ENCODE measurements around the gene SHISA6. TPM values are rescaled to one million over a fixed set of nuclear protein-coding genes. Genes with fewer than 3 reads are reported as not detected.

The SHISA6 gene
- polyA plus RNA-seq, 1 donor from 2014 or later = 1.8 TPM

DNA sequence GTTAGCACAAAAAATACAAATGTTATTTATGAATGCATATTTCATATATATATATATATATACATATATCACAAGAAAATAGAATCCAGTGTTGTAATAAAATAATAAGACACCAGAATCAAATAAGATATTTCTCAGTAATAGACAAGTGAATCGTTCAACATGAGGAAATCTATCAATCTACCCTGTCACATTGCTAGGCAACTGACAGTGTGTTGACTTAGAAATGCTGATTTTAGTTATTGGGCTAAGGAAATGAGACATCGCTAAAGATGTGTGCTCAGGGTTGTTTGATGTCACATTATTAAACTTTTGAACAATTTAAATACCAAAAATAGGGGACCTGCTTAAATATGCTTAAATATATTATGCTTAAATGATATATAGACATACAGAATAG is 307.4 kb downstream of the SHISA6 start:
- no peaks in the 10 kb centered on the region for H3K9me3 ChIP-seq (ENCODE audit: low read length)
- no peak overlapping the region for H2AFZ ChIP-seq (ENCODE audit: low read depth, low read length)
- no peak overlapping the region for H3K9ac ChIP-seq (ENCODE audit: low read length)
- no peaks in the 10 kb centered on the region for H3K36me3 ChIP-seq (ENCODE audit: insufficient read depth, low read length)
- H3K27ac ChIP-seq (ENCODE audit: low read length) = no peak overlapping the region
- no peaks in the 10 kb centered on the region for H3F3A ChIP-seq (ENCODE audit: insufficient read depth, low read length, poor library complexity, severe bottlenecking)
- H3K79me2 ChIP-seq (replicated peaks; ENCODE audit: insufficient read depth, low read length) = no peaks in the 10 kb centered on the region
- no peaks in the 10 kb centered on the region for H3K27me3 ChIP-seq (ENCODE audit: insufficient read depth, low read depth, low read length)
- H3K4me2 ChIP-seq (ENCODE audit: low read length) = no peak overlapping the region
- H3K4me3 ChIP-seq (ENCODE audit: low read length) = no peak overlapping the region
- H4K20me1 ChIP-seq (ENCODE audit: insufficient read depth) = no peaks in the 10 kb centered on the region
- H3K9me2 ChIP-seq (ENCODE audit: insufficient read depth, low read length) = no peaks in the 10 kb centered on the region
- TF ChIP-seq MXI1 (conservative IDR thresholded peaks at IDR 0.05; ENCODE audit: poor library complexity, severe bottlenecking) = no peak
- TF ChIP-seq SMC3 (conservative IDR thresholded peaks at IDR 0.05; ENCODE audit: poor library complexity) = no peak
- TF ChIP-seq, protein P1, sequence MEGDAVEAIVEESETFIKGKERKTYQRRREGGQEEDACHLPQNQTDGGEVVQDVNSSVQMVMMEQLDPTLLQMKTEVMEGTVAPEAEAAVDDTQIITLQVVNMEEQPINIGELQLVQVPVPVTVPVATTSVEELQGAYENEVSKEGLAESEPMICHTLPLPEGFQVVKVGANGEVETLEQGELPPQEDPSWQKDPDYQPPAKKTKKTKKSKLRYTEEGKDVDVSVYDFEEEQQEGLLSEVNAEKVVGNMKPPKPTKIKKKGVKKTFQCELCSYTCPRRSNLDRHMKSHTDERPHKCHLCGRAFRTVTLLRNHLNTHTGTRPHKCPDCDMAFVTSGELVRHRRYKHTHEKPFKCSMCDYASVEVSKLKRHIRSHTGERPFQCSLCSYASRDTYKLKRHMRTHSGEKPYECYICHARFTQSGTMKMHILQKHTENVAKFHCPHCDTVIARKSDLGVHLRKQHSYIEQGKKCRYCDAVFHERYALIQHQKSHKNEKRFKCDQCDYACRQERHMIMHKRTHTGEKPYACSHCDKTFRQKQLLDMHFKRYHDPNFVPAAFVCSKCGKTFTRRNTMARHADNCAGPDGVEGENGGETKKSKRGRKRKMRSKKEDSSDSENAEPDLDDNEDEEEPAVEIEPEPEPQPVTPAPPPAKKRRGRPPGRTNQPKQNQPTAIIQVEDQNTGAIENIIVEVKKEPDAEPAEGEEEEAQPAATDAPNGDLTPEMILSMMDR (IDR thresholded peaks at IDR 0.05; ENCODE audit: poor library complexity, severe bottlenecking) = no peak
- no peak for TF ChIP-seq TAF1 (IDR thresholded peaks at IDR 0.05; ENCODE audit: low read depth)
- peak; percentile 71 for TF ChIP-seq POLR2AphosphoS5 (IDR thresholded peaks at IDR 0.05)
- peak; percentile 91 for TF ChIP-seq EP300 (conservative IDR thresholded peaks at IDR 0.05; ENCODE audit: poor library complexity, severe bottlenecking)
- no peak for TF ChIP-seq EZH2 (IDR thresholded peaks at IDR 0.05; ENCODE audit: borderline replicate concordance, insufficient read depth, low read length, poor library complexity, severe bottlenecking)
- no peak for TF ChIP-seq RAD21 (conservative IDR thresholded peaks at IDR 0.05)
- TF ChIP-seq REST (IDR thresholded peaks at IDR 0.05; ENCODE audit: borderline replicate concordance) = no peak

DNA sequence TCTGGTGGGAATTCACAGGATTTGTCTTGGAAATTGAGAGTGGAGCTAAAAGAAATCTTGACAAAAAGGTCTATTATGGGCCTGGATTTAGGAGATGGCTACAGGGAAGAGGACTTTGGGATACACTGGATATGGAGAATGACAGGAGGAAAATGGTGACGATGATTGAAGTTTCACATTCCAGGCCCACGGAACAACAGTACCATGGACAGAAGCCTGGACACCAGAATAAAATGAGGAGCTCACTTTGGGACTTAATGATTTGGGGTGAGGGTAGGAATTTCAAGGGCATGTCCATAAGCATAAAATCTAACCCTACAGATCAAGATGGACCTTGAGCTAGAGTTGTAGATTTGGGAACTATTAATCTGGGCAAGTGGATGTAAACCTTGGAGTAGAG is 309.4 kb downstream of the SHISA6 start:
- H3K79me2 ChIP-seq (replicated peaks; ENCODE audit: insufficient read depth, low read length) = no peaks in the 10 kb centered on the region
- no peak overlapping the region for H3K27ac ChIP-seq (ENCODE audit: low read length)
- H3K4me3 ChIP-seq (ENCODE audit: low read length) = no peak overlapping the region
- H2AFZ ChIP-seq (ENCODE audit: low read depth, low read length) = no peak overlapping the region
- H3K9me3 ChIP-seq (ENCODE audit: low read length) = no peaks in the 10 kb centered on the region
- H3K9me2 ChIP-seq (ENCODE audit: insufficient read depth, low read length) = no peaks in the 10 kb centered on the region
- H3K27me3 ChIP-seq (ENCODE audit: insufficient read depth, low read depth, low read length) = no peaks in the 10 kb centered on the region
- H4K20me1 ChIP-seq (ENCODE audit: insufficient read depth) = no peaks in the 10 kb centered on the region
- TF ChIP-seq EZH2 (IDR thresholded peaks at IDR 0.05; ENCODE audit: borderline replicate concordance, insufficient read depth, low read length, poor library complexity, severe bottlenecking) (no peak), MXI1 (conservative IDR thresholded peaks at IDR 0.05; ENCODE audit: poor library complexity, severe bottlenecking) (no peak), RAD21 (conservative IDR thresholded peaks at IDR 0.05) (no peak), TAF1 (IDR thresholded peaks at IDR 0.05; ENCODE audit: low read depth) (no peak), EP300 (conservative IDR thresholded peaks at IDR 0.05; ENCODE audit: poor library complexity, severe bottlenecking) (no peak), REST (IDR thresholded peaks at IDR 0.05; ENCODE audit: borderline replicate concordance) (no peak)
- H3K36me3 ChIP-seq (ENCODE audit: insufficient read depth, low read length) = no peaks in the 10 kb centered on the region
- no peak overlapping the region for H3K9ac ChIP-seq (ENCODE audit: low read length)
- no peaks in the 10 kb centered on the region for H3F3A ChIP-seq (ENCODE audit: insufficient read depth, low read length, poor library complexity, severe bottlenecking)
- H3K4me2 ChIP-seq (ENCODE audit: low read length) = no peak overlapping the region
